IMR-90 (cell line): Measurements from ENCODE around the gene ERLIN1. TPM values are rescaled to one million over a fixed set of nuclear protein-coding genes. Genes with fewer than 3 reads are reported as not detected.
A peak's percentile ranks its signal among the peaks of the same experiment; 100 is the strongest.

ENCODE experiments used
- ATAC-seq: fragments of 200-7000 bp; cut with Tn5 transposase; 2 replicates; pipeline ENCODE4 v1.9.1; 2020; ENCODE audit warnings: low read depth, mild to moderate bottlenecking, moderate library complexity
- BruUV-seq: library from RNA; stranded (reverse); fragments of 400-500 nt; replicated peaks from 2 replicates; lab custom pipeline; 2021; lab: Mats Ljungman, UMichigan
- CTCF ChIA-PET: fragments of 300-600 bp; formaldehyde crosslinking; extraction: SDS; loops from one replicate; lab custom pipeline; 2021; ENCODE audit warnings: antibody characterized with exemption; lab: Yijun Ruan, JAX
- POLR2A ChIA-PET: fragments of 300-600 bp; sonication (Branson Sonifier 250); formaldehyde crosslinking; loops from one replicate; lab custom pipeline; 2022; ENCODE audit warnings: antibody characterized with exemption; ENCODE audit not compliant: unreplicated experiment; lab: Charles Lee
- DNase-seq: peaks from one replicate; pipeline ENCODE4 v3.0.0; 2013
- H2AFZ ChIP-seq: replicated peaks from 2 replicates; pipeline ENCODE3; 2013; ENCODE audit warnings: low read length, mild to moderate bottlenecking; ENCODE audit not compliant: poor library complexity
- H2AK5ac ChIP-seq: 2 replicates; pipeline ENCODE4 v1.6.1; 2013; ENCODE audit warnings: low read depth, low read length, inconsistent platforms
- H2AK9ac ChIP-seq: replicated peaks from 2 replicates; pipeline ENCODE3; 2013; ENCODE audit warnings: mild to moderate bottlenecking, low read depth, low read length, moderate library complexity; ENCODE audit not compliant: poor library complexity
- H2BK120ac ChIP-seq: 2 replicates; pipeline ENCODE4 v1.6.1; 2013; ENCODE audit warnings: low read depth, low read length, inconsistent platforms
- H2BK15ac ChIP-seq: 3 replicates; pipeline ENCODE4 v1.6.1; 2013; ENCODE audit warnings: low read depth, low read length, inconsistent platforms
- H2BK20ac ChIP-seq: 2 replicates; pipeline ENCODE4 v1.6.1; 2013; ENCODE audit warnings: low read depth, mild to moderate bottlenecking, inconsistent platforms, low read length, moderate library complexity
- H2BK5ac ChIP-seq: 2 replicates; pipeline ENCODE4 v1.6.1; 2013; ENCODE audit warnings: mild to moderate bottlenecking, low read depth, low read length, inconsistent platforms; ENCODE audit not compliant: poor library complexity, severe bottlenecking
- H3K14ac ChIP-seq: replicated peaks from 2 replicates; pipeline ENCODE4 v1.6.1; 2013; ENCODE audit warnings: low read depth, low read length, inconsistent platforms
- H3K18ac ChIP-seq: 2 replicates; pipeline ENCODE4 v1.6.1; 2013; ENCODE audit warnings: low read depth, low read length, control low read depth
- H3K23ac ChIP-seq: 2 replicates; pipeline ENCODE4 v1.6.1; 2013; ENCODE audit warnings: low read depth, low read length, inconsistent platforms
- H3K27ac ChIP-seq: 2 replicates; pipeline ENCODE4 v1.5.1; 2013; ENCODE audit warnings: mild to moderate bottlenecking, control low read depth, low read length; ENCODE audit not compliant: insufficient read depth
- H3K27me3 ChIP-seq: 2 replicates; pipeline ENCODE4 v1.6.1; 2013; ENCODE audit warnings: low read length; ENCODE audit not compliant: control insufficient read depth, insufficient read depth
- H3K36me3 ChIP-seq: 2 replicates; pipeline ENCODE4 v1.6.1; 2013; ENCODE audit warnings: low read length, mixed read lengths; ENCODE audit not compliant: control insufficient read depth, insufficient read depth
- H3K4ac ChIP-seq: 2 replicates; pipeline ENCODE4 v1.6.1; 2013; ENCODE audit warnings: low read depth, low read length, inconsistent platforms
- H3K4me1 ChIP-seq: 2 replicates; pipeline ENCODE4 v1.6.1; 2013; ENCODE audit warnings: low read length, mixed read lengths; ENCODE audit not compliant: control insufficient read depth, insufficient read depth
- H3K4me2 ChIP-seq: 2 replicates; pipeline ENCODE4 v1.6.1; 2013; ENCODE audit warnings: low read depth, mild to moderate bottlenecking, control low read depth, low read length, moderate library complexity
- H3K4me3 ChIP-seq: 2 replicates; pipeline ENCODE4 v1.5.1; 2013; ENCODE audit warnings: low read depth, mild to moderate bottlenecking, control low read depth, low read length, moderate library complexity; ENCODE audit not compliant: insufficient read depth
- H3K56ac ChIP-seq: 2 replicates; pipeline ENCODE4 v1.6.1; 2013; ENCODE audit warnings: low read length, inconsistent platforms; ENCODE audit not compliant: insufficient read depth; ENCODE audit errors: extremely low read depth
- H3K79me1 ChIP-seq, 2 experiments: 2 replicates each; pipeline ENCODE4 v1.6.1; 2013; ENCODE audit warnings: low read length in 2 of 2, inconsistent platforms in 1 of 2, low read depth in 1 of 2
- H3K9ac ChIP-seq: 2 replicates; pipeline ENCODE4 v1.6.1; 2013; ENCODE audit warnings: low read depth, low read length, control low read depth
- H3K9me1 ChIP-seq: 2 replicates; pipeline ENCODE4 v1.6.1; 2013; ENCODE audit warnings: low read length, inconsistent platforms; ENCODE audit not compliant: insufficient read depth
- H3K9me3 ChIP-seq: 2 replicates; pipeline ENCODE4 v1.6.1; 2013; ENCODE audit warnings: low read length; ENCODE audit not compliant: control insufficient read depth, insufficient read depth
- H4K20me1 ChIP-seq: 2 replicates; pipeline ENCODE4 v1.6.1; 2013; ENCODE audit warnings: low read length, inconsistent platforms; ENCODE audit not compliant: insufficient read depth
- H4K5ac ChIP-seq: 2 replicates; pipeline ENCODE4 v1.6.1; 2013; ENCODE audit warnings: mild to moderate bottlenecking, low read depth, low read length, control low read depth
- H4K8ac ChIP-seq, 2 experiments: 2 replicates each; pipeline ENCODE4 v1.6.1; 2013; ENCODE audit warnings: low read depth in 2 of 2, low read length in 2 of 2, control low read depth in 1 of 2, inconsistent platforms in 1 of 2
- H4K91ac ChIP-seq: 2 replicates; pipeline ENCODE4 v1.6.1; 2013; ENCODE audit warnings: low read depth, low read length, inconsistent platforms; ENCODE audit not compliant: insufficient read depth
- BHLHE40 ChIP-seq: fragments of 150-350 bp; IDR thresholded peaks from 2 replicates; pipeline ENCODE4 v1.6.1; 2016; ENCODE audit warnings: mild to moderate bottlenecking, low read depth, low read length
- CEBPB ChIP-seq: IDR thresholded peaks from 2 replicates; pipeline ENCODE4 v1.6.1; 2012; ENCODE audit warnings: low read depth, low read length, improper control_type of control experiment
- CHD1 ChIP-seq: IDR thresholded peaks from 2 replicates; pipeline ENCODE4 v1.6.1; 2012; ENCODE audit warnings: low read depth, low read length, improper control_type of control experiment
- CTCF ChIP-seq: conservative IDR thresholded peaks from 2 replicates; pipeline ENCODE4 v1.5.1; 2012; ENCODE audit warnings: mild to moderate bottlenecking, low read depth, low read length, improper control_type of control experiment
- MAFK ChIP-seq: IDR thresholded peaks from 2 replicates; pipeline ENCODE4 v1.6.1; 2012; ENCODE audit warnings: low read depth, low read length, improper control_type of control experiment
- MXI1 ChIP-seq: IDR thresholded peaks from 2 replicates; pipeline ENCODE4 v1.6.1; 2012; ENCODE audit warnings: low read depth, mild to moderate bottlenecking, low read length, moderate library complexity, borderline replicate concordance
- NFE2L2 ChIP-seq: fragments of 150-350 bp; IDR thresholded peaks from 2 replicates; pipeline ENCODE4 v1.6.1; 2016; ENCODE audit warnings: low read depth, mild to moderate bottlenecking, low read length
- POLR2A ChIP-seq: IDR thresholded peaks from 2 replicates; pipeline ENCODE4 v1.6.1; 2012; ENCODE audit warnings: mild to moderate bottlenecking, low read depth, low read length
- RAD21 ChIP-seq: IDR thresholded peaks from 2 replicates; pipeline ENCODE4 v1.6.1; 2012; ENCODE audit warnings: low read length, improper control_type of control experiment
- RCOR1 ChIP-seq: IDR thresholded peaks from 2 replicates; pipeline ENCODE4 v1.6.1; 2012; ENCODE audit warnings: mild to moderate bottlenecking, low read length, improper control_type of control experiment; ENCODE audit not compliant: insufficient replicate concordance
- RFX5 ChIP-seq: IDR thresholded peaks from 2 replicates; pipeline ENCODE4 v1.8.0; 2012; ENCODE audit warnings: low read depth, mild to moderate bottlenecking, low read length, moderate library complexity
- SMC3 ChIP-seq: fragments of 150-350 bp; IDR thresholded peaks from 2 replicates; pipeline ENCODE4 v1.6.1; 2016; ENCODE audit warnings: low read depth, mild to moderate bottlenecking, antibody characterized with exemption, low read length, moderate library complexity
- USF2 ChIP-seq: fragments of 150-350 bp; IDR thresholded peaks from 2 replicates; pipeline ENCODE4 v1.6.1; 2017; ENCODE audit warnings: mild to moderate bottlenecking, antibody characterized with exemption, low read length, low read depth
- WGBS, 2 experiments: methylation state at CpG; one replicate each; pipeline versions ENCODE4 v1.1.5 to v1.1.7; 2013; ENCODE audit warnings: missing lambda C conversion rate in 2 of 2; ENCODE audit not compliant: insufficient read length in 1 of 2; ENCODE audit errors: extremely low coverage in 2 of 2; 5-methylcytosine and 5-hydroxymethylcytosine counted together
- dilution Hi-C: fragments of 300-500 bp; cut with HindIII; formaldehyde crosslinking; loops from one replicate; pipeline ENCODE4 v1.14.3; 2018; ENCODE audit warnings: low sequenced_read_pairs; ENCODE audit not compliant: unreplicated experiment
- in situ Hi-C: fragments of 300-500 bp; cut with MboI; formaldehyde crosslinking; loops from 3 replicates; pipeline ENCODE4 v1.14.3; 2019; ENCODE audit warnings: low sequenced_read_pairs, inconsistent platforms, mixed read lengths
- intact Hi-C: fragments of 100-400 bp; cut with micrococcal nuclease; formaldehyde crosslinking; loops from 2 replicates; pipeline ENCODE4 v1.10.0; 2022
- polyA plus RNA-seq, 3 experiments: library from polyadenylated mRNA; depleted of rRNA; stranded (reverse); fragments of >200 nt; gene quantifications; 2 replicates each; pipeline ENCODE4 v1.2.3, GENCODE V29; 2012; ENCODE audit warnings: low replicate concordance in 1 of 3
- total RNA-seq: library from RNA; depleted of rRNA; stranded (reverse); fragments of >200 nt; gene quantifications from 2 replicates; pipeline ENCODE4 v1.2.3, GENCODE V29; 2012

ERLIN1 gene
- total and polyA plus RNA-seq, 2 of the 4 experiments (the other 2 are of a cell fraction): 31.5 to 33.9 TPM

GRCh38 chr10:100100651-100101184 is 85.1 kb downstream of the ERLIN1 start:
- H4K91ac ChIP-seq: no peak overlapping the region
- no peak overlapping the region for H2BK5ac ChIP-seq
- in situ Hi-C loops: no loop called here
- H3K4me2 ChIP-seq: no peak overlapping the region
- H2BK120ac ChIP-seq: no peak overlapping the region
- intact Hi-C loops: no loop called here
- no peaks in the 10 kb centered on the region for H3K36me3 ChIP-seq
- no TSS peak for BruUV-seq
- H3K23ac ChIP-seq: 0 out of 2 replicates have a peak overlapping the region, but pooled peaks have one; percentile 5
- no peak overlapping the region for H2AK9ac ChIP-seq
- CTCF ChIA-PET: no interaction called here
- H3K18ac ChIP-seq: no peak overlapping the region
- no peak overlapping the region for H3K4ac ChIP-seq
- no peak overlapping the region for H2BK20ac ChIP-seq
- dilution Hi-C loops: no loop called here
- no peak overlapping the region for H2BK15ac ChIP-seq
- no peaks in the 10 kb centered on the region for H3K4me1 ChIP-seq
- peak; percentile 42 for DNase-seq
- POLR2A ChIA-PET: no interaction called here
- no peak overlapping the region for H3K14ac ChIP-seq
- H3K9me3 ChIP-seq: 0 out of 2 replicates have a peak, but pooled peaks cover 4% of the 10 kb centered on the region
- no peak for TF ChIP-seq BHLHE40
- no peak for TF ChIP-seq MXI1
- TF ChIP-seq CEBPB: no peak
- no peak for TF ChIP-seq SMC3
- TF ChIP-seq NFE2L2: no peak
- no peak for TF ChIP-seq RCOR1
- no peak for TF ChIP-seq POLR2A
- no peak for TF ChIP-seq CHD1
- no peak for TF ChIP-seq RFX5
- TF ChIP-seq MAFK: no peak
- TF ChIP-seq RAD21: peak; percentile 39
- TF ChIP-seq USF2: no peak
- TF ChIP-seq CTCF: peak; percentile 33
- H4K8ac ChIP-seq: no peak overlapping the region
- no peak overlapping the region for H3K27ac ChIP-seq
- no peak overlapping the region for H3K9ac ChIP-seq
- H2AFZ ChIP-seq: peak overlapping the region; percentile 47
- no peak overlapping the region for H3K4me3 ChIP-seq
- peak; percentile 57 for ATAC-seq
- no peaks in the 10 kb centered on the region for H3K9me1 ChIP-seq
- H4K20me1 ChIP-seq: no peaks in the 10 kb centered on the region
- H4K5ac ChIP-seq: no peak overlapping the region
- H2AK5ac ChIP-seq: no peak overlapping the region
- WGBS, 2 experiments: 43% methylated on average over 4 of the region's 6 CpGs; no CpG with 5 or more reads in 1 of the 2 experiments
- H3K27me3 ChIP-seq: no peaks in the 10 kb centered on the region; the same call in none of the 2 replicates
- no peak overlapping the region for H3K56ac ChIP-seq
- H3K79me1 ChIP-seq: no peaks in the 10 kb centered on the region
